ENCODE data around the gene SNAPC4. TPM values are rescaled to one million over a fixed set of nuclear protein-coding genes. Genes with fewer than 3 reads are reported as not detected.

SNAPC4 gene
- polyA plus RNA-seq, 1 of the 3 experiments (the other 2 are of a cell fraction) = 9.2 TPM

DNA sequence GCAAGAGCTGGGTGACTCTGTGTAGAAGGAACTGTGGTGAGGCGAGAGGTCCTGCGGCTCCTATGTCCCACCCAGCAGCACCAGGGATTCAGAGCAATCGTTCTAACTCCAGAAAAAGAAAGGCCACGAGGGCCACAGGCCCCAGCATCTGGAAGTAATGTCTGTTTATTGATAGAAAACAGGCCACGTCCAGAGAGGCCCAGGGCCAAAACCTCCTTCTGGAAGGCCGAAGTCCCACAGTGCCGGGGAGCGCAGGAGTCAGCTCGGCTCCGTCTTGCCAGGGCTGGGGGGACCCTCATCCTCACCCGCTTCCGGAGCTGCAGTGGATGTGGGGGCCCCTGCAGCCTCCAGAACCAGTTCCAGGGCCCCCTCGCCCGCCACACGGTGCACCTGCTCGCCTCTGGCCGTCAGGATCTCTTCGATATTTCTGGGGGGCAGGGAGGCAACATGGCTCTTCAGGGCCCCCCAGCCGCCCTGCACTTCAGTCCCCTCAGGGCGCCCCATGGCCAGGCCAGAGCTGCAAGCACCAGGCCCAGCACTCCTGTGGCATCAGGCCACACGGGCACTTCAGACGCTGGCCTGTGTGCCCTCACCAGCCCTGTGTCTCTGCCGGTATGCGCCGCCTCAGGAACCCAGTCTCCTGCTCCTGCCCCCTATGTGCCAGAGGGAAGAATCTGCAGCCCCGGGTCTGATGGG lies 38.1 kb downstream of the SNAPC4 start:
- TF ChIP-seq CHD2 (IDR thresholded peaks at IDR 0.05; ENCODE audit: low read length, partially characterized antibody) = peak; percentile 2
- TF ChIP-seq, protein P1, sequence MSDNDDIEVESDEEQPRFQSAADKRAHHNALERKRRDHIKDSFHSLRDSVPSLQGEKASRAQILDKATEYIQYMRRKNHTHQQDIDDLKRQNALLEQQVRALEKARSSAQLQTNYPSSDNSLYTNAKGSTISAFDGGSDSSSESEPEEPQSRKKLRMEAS (IDR thresholded peaks at IDR 0.05; ENCODE audit: low read depth) = no peak
- TF ChIP-seq, protein P2, sequence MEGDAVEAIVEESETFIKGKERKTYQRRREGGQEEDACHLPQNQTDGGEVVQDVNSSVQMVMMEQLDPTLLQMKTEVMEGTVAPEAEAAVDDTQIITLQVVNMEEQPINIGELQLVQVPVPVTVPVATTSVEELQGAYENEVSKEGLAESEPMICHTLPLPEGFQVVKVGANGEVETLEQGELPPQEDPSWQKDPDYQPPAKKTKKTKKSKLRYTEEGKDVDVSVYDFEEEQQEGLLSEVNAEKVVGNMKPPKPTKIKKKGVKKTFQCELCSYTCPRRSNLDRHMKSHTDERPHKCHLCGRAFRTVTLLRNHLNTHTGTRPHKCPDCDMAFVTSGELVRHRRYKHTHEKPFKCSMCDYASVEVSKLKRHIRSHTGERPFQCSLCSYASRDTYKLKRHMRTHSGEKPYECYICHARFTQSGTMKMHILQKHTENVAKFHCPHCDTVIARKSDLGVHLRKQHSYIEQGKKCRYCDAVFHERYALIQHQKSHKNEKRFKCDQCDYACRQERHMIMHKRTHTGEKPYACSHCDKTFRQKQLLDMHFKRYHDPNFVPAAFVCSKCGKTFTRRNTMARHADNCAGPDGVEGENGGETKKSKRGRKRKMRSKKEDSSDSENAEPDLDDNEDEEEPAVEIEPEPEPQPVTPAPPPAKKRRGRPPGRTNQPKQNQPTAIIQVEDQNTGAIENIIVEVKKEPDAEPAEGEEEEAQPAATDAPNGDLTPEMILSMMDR (IDR thresholded peaks at IDR 0.05) = no peak
- TF ChIP-seq RXRA (IDR thresholded peaks at IDR 0.05; ENCODE audit: borderline replicate concordance, low read depth) = no peak
- TF ChIP-seq, protein P3, sequence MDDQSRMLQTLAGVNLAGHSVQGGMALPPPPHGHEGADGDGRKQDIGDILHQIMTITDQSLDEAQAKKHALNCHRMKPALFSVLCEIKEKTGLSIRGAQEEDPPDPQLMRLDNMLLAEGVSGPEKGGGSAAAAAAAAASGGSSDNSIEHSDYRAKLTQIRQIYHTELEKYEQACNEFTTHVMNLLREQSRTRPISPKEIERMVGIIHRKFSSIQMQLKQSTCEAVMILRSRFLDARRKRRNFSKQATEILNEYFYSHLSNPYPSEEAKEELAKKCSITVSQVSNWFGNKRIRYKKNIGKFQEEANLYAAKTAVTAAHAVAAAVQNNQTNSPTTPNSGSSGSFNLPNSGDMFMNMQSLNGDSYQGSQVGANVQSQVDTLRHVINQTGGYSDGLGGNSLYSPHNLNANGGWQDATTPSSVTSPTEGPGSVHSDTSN (IDR thresholded peaks at IDR 0.05) = no peak
- no peak for TF ChIP-seq MXI1 (IDR thresholded peaks at IDR 0.05; ENCODE audit: low read depth, low read length)
- TF ChIP-seq, protein P4, sequence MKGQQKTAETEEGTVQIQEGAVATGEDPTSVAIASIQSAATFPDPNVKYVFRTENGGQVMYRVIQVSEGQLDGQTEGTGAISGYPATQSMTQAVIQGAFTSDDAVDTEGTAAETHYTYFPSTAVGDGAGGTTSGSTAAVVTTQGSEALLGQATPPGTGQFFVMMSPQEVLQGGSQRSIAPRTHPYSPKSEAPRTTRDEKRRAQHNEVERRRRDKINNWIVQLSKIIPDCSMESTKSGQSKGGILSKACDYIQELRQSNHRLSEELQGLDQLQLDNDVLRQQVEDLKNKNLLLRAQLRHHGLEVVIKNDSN (IDR thresholded peaks at IDR 0.05; ENCODE audit: borderline replicate concordance, low read depth) = no peak
- no peak for TF ChIP-seq POLR2AphosphoS5 (IDR thresholded peaks at IDR 0.05; ENCODE audit: low read depth, low read length)
- TF ChIP-seq EP300 (IDR thresholded peaks at IDR 0.05; ENCODE audit: borderline replicate concordance in 1 of 2, low read depth in 1 of 2, low read length in 1 of 2) = peak in 1 of 2 experiments; percentile 12; a peak in 1 of 4 replicates
- Histone ChIP-seq H3K27ac (ENCODE audit: low read depth in 2 of 2, low read length in 1 of 2) (peak overlapping the region in 1 of 2 experiments; percentile 96; a peak in 3 of 4 replicates), H3K9me2 (no peaks in the 10 kb centered on the region), H3K9ac (peak overlapping the region; percentile 42; the same call in 1 of the 2 replicates), H3F3A (replicated peaks; ENCODE audit: insufficient read depth) (no peaks in the 10 kb centered on the region), H3K4me1 (ENCODE audit: control insufficient read depth in 1 of 2, insufficient read depth in 2 of 2, low read depth in 1 of 2, low read length in 1 of 2) (peaks cover 0 to 61% of the 10 kb centered on the region in 2 experiments; a peak in 1 of 4 replicates), H4K20me1 (ENCODE audit: insufficient read depth) (0 out of 2 replicates have a peak, but pooled peaks cover 3% of the 10 kb centered on the region), H3K9me3 (no peaks in the 10 kb centered on the region), H3K4me3 (ENCODE audit: low read depth in 2 of 2, low read length in 1 of 2) (no peak overlapping the region; a peak in 1 of 4 replicates), H2AFZ (ENCODE audit: low read depth) (no peak overlapping the region), H3K79me2 (ENCODE audit: insufficient read depth) (no peaks in the 10 kb centered on the region), H3K4me2 (peak overlapping the region; percentile 80), H3K27me3 (ENCODE audit: insufficient read depth) (no peaks in the 10 kb centered on the region), H3K36me3 (replicated peaks in 1 of 2; ENCODE audit: control insufficient read depth in 1 of 2, insufficient read depth in 2 of 2, low read length in 1 of 2) (peaks cover 0 to 10% of the 10 kb centered on the region in 2 experiments)
- WGBS (ENCODE audit: low lambda C conversion rate) = 60% methylated on average over 8 of the region's 26 CpGs
- ChIA-PET CTCF (interaction anchor here (0.6 to 6.8 kb wide), 14 partner anchors 10 to 374 kb away, joined by 3 to 65 read pairs (median 6); partner anchors contain the start of genes CARD9, GPSM1 and SNAPC4), POLR2A (interaction anchor here (0.6 to 3.8 kb wide), 4 partner anchors 11 to 36 kb away, joined by 3 to 36 read pairs (median 6); partner anchors contain the start of gene CARD9)
- no peak for DNase-seq
